ENCODE results near the gene IGSF8. TPM values are rescaled to one million over a fixed set of nuclear protein-coding genes. Genes with fewer than 3 reads are reported as not detected.

IGSF8 gene
- total RNA-seq, 1 donor from 2014 or later: 35.9 TPM

GRCh38 chr1:160133990-160134770 lies 35.8 kb upstream of the IGSF8 start:
- TF ChIP-seq CTCF (IDR thresholded peaks at IDR 0.05): no peak
- Histone ChIP-seq H3K9me3 (no peaks in the 10 kb centered on the region), H3K36me3 (no peaks in the 10 kb centered on the region), H3K27ac (no peak overlapping the region), H3K4me1 (no peaks in the 10 kb centered on the region), H3K4me3 (no peak overlapping the region), H3K27me3 (ENCODE audit: low read depth) (no peaks in the 10 kb centered on the region)
- DNase-seq: no peak
- intact Hi-C loops (cut with DNase I): no loop called here
- no peak for ATAC-seq

DNA sequence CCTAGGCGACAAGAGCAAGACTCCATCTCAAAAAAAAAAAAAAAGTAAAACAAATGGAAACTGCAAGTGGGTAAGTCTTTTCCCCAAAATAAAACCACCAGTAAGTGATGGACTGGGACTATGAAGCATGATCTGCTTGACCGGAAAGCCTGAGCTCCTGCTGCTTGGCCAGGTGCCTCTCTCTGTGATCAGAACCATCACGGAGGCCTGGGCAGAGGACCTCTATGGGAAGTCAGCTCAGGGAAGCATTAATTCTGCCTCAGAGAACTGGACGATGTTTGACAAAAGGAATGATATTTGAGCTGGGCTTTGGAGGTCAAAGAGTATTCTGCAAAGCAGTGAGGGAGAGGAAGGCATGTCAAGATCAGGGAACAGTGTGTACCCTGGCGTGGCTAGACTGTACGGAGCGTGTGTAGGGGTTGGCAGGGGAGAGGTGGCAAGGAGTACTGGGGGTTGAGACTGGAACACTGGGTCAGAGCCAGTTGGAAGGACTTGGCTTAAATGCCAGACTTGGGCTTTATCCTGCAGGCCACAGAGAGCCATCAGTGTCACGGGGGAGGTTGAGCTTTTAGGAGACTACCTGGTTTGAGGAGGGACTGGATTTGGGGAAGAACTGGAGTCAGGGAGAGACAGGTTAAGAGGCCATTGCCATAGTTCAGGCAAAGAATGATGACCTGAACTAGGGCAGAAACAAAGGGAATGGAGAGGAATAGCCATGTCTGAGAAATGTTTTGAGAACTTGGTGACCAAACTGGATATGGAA lies 33.6 kb upstream of the IGSF8 start:
- Histone ChIP-seq H3K27ac (no peak overlapping the region), H3K4me1 (no peaks in the 10 kb centered on the region), H3K4me3 (no peak overlapping the region), H3K36me3 (no peaks in the 10 kb centered on the region), H3K27me3 (ENCODE audit: low read depth) (no peaks in the 10 kb centered on the region), H3K9me3 (no peaks in the 10 kb centered on the region)
- peak; percentile 29 to 57 for ATAC-seq
- intact Hi-C loops (cut with DNase I): no loop called here
- no peak for TF ChIP-seq CTCF (IDR thresholded peaks at IDR 0.05)
- DNase-seq: no peak

GRCh38 chr1:160130939-160131338 lies 32.5 kb upstream of the IGSF8 start:
- Histone ChIP-seq H3K4me3 (no peak overlapping the region), H3K27ac (no peak overlapping the region), H3K27me3 (ENCODE audit: low read depth) (no peaks in the 10 kb centered on the region), H3K9me3 (no peaks in the 10 kb centered on the region), H3K4me1 (no peaks in the 10 kb centered on the region), H3K36me3 (no peaks in the 10 kb centered on the region)
- intact Hi-C loops (cut with DNase I): no loop called here
- ATAC-seq: no peak
- DNase-seq: no peak
- no peak for TF ChIP-seq CTCF (IDR thresholded peaks at IDR 0.05)

GRCh38 chr1:160130486-160130885 lies 32.1 kb upstream of the IGSF8 start:
- no peak for DNase-seq
- intact Hi-C loops (cut with DNase I): no loop called here
- Histone ChIP-seq H3K36me3 (no peaks in the 10 kb centered on the region), H3K4me3 (no peak overlapping the region), H3K27ac (no peak overlapping the region), H3K4me1 (no peaks in the 10 kb centered on the region), H3K27me3 (ENCODE audit: low read depth) (no peaks in the 10 kb centered on the region), H3K9me3 (no peaks in the 10 kb centered on the region)
- ATAC-seq: no peak
- no peak for TF ChIP-seq CTCF (IDR thresholded peaks at IDR 0.05)

DNA sequence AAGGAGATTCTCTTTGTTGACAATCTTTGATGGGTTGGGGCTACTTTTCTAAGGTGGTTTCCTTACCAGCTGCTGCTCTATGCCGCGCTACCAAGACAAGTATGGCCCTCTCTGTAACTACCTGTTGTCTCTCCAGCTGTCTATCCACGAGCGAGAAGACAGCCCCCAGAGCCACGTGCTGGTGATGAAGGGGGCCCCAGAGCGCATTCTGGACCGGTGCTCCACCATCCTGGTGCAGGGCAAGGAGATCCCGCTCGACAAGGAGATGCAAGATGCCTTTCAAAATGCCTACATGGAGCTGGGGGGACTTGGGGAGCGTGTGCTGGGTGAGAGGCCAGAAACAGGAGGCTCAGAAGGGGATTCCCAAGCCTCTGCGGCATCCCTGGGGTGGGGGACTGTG lies 31.5 kb upstream of the IGSF8 start:
- Histone ChIP-seq H3K4me3 (no peak overlapping the region), H3K9me3 (no peaks in the 10 kb centered on the region), H3K27me3 (ENCODE audit: low read depth) (no peaks in the 10 kb centered on the region), H3K27ac (no peak overlapping the region), H3K4me1 (peaks cover 3% of the 10 kb centered on the region), H3K36me3 (no peaks in the 10 kb centered on the region)
- DNase-seq (no peak), ATAC-seq (no peak)
- intact Hi-C loops (cut with DNase I): no loop called here
- no peak for TF ChIP-seq CTCF (IDR thresholded peaks at IDR 0.05)

Data from lower lobe of right lung (tissue), 2 donors.